HUES64 (cell line): ENCODE data around the gene ZNF329. TPM values are rescaled to one million over a fixed set of nuclear protein-coding genes. Genes with fewer than 3 reads are reported as not detected.

Source experiments
- H3K27ac ChIP-seq: 2 replicates; pipeline ENCODE4 v1.7.0; 2013; ENCODE audit warnings: low read depth, low read length, inconsistent platforms
- H3K27me3 ChIP-seq: 2 replicates; pipeline ENCODE4 v1.6.1; 2013; ENCODE audit warnings: mild to moderate bottlenecking, low read length; ENCODE audit not compliant: insufficient read depth
- H3K36me3 ChIP-seq: 2 replicates; pipeline ENCODE4 v1.6.1; 2013; ENCODE audit warnings: mild to moderate bottlenecking, low read length; ENCODE audit not compliant: insufficient read depth
- H3K4me1 ChIP-seq: 2 replicates; pipeline ENCODE4 v1.6.1; 2013; ENCODE audit warnings: mild to moderate bottlenecking, low read length, moderate library complexity; ENCODE audit not compliant: insufficient read depth
- H3K4me3 ChIP-seq: 2 replicates; pipeline ENCODE4 v1.5.1; 2013; ENCODE audit warnings: mild to moderate bottlenecking, low read length, moderate library complexity
- H3K9ac ChIP-seq: 2 replicates; pipeline ENCODE4 v1.6.1; 2013; ENCODE audit warnings: mild to moderate bottlenecking, low read depth, low read length
- H3K9me3 ChIP-seq: 2 replicates; pipeline ENCODE4 v1.6.1; 2013; ENCODE audit warnings: low read depth, low read length; ENCODE audit not compliant: insufficient read depth
- WGBS: fragments of 150-250, 120-280 bp; methylation state at CpG from one replicate; pipeline ENCODE4 v1.1.7; 2013; ENCODE audit warnings: missing lambda C conversion rate; 5-methylcytosine and 5-hydroxymethylcytosine counted together
- polyA plus RNA-seq, 2 experiments: library from polyadenylated mRNA; stranded (reverse); fragments of 50-300 nt; gene quantifications; one replicate each; pipeline ENCODE4 v1.2.3, GENCODE V29; 2013

ZNF329 gene
- polyA plus RNA-seq (2013, experiment 1 of 2): 6.1 TPM
- 8.6 TPM for polyA plus RNA-seq (2013, experiment 2 of 2)

GRCh38 chr19:58150328-58150921, at the start of gene ZNF329:
Gene ZNF329, minus strand, starts transcription at chr19:58150789. Its CDS starts 21,286 bp downstream, at chr19:58129503.
- peak within 1 kb of the TSS; percentile 97 for H3K4me3 ChIP-seq
- peak within 1 kb of the TSS; percentile 92 for H3K9ac ChIP-seq
- peak within 1 kb of the TSS; percentile 84 for H3K27ac ChIP-seq
- H3K36me3 ChIP-seq: no peaks in the 10 kb centered on the region
- no peaks in the 10 kb centered on the region; the same call in 1 of the 2 replicates for H3K4me1 ChIP-seq
- no peaks in the 10 kb centered on the region for H3K27me3 ChIP-seq
- WGBS: under 1% methylated on average over 62 of the region's 62 CpGs
- H3K9me3 ChIP-seq: peaks cover 26% of the 10 kb centered on the region

DNA sequence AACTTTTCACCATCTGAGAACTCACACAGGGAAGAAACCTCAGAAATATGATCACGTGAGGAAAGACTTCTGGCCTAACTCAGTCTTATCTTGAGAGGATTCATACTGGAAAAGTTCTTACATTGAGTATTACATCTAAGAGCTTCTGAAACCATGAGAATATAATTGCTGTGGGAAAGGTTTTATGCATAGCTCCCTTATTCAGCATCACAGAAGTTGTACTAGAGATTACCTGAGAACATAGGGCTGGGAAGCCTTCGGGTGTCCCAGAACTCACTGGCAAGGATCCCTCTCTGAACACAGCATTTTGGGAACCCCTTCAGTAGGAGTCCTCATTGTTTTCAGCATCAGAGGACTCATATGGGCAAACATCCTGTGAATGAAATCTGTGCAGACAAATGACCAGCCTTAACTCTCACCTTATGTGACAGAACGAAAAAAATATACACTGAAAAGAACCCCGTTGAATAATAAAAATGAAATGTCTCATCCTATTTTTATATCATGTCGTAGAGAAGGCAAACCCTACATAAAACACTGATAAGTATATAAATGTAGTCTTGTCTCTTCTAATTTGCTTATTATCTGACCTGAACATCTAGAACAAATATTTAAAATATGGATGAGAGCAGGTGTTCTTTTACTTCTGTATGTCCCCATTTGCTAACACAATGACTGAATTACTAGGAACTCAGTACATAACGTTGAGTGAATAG, 46.5 kb upstream of the ZNF329 start:
- H3K27ac ChIP-seq: no peak overlapping the region
- H3K9ac ChIP-seq: no peak overlapping the region
- H3K4me3 ChIP-seq: 0 out of 2 replicates have a peak overlapping the region, but pooled peaks have one; percentile 2
- H3K4me1 ChIP-seq: no peaks in the 10 kb centered on the region
- peaks cover 95% of the 10 kb centered on the region for H3K9me3 ChIP-seq
- H3K27me3 ChIP-seq: no peaks in the 10 kb centered on the region
- H3K36me3 ChIP-seq: peaks cover 89% of the 10 kb centered on the region
- WGBS: 63% methylated on average over 3 of the region's 6 CpGs

DNA sequence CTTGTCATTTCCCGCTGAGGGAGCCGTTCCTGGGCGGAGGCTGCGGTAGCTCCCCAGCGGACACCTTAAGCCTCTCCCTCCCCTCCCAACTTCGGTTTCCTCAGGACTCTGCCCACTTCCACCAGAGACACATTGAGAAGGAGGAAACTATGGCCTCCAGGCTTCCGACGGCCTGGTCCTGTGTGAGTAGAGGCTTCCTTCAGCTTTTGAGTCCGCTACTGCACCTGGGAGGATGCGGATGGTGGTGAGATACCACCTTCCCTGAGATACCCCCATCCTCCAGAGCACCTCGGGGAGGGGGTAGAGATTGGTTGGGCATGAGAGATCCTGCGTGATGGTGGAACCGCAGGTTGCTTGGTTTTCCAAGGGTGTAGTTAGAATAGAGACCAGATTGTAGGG, 33.2 kb upstream of the ZNF329 start:
- peaks cover 37% of the 10 kb centered on the region for H3K36me3 ChIP-seq
- H3K4me3 ChIP-seq: peak overlapping the region; percentile 75
- no peaks in the 10 kb centered on the region for H3K4me1 ChIP-seq
- peak overlapping the region; percentile 91; the same call in 1 of the 2 replicates for H3K27ac ChIP-seq
- H3K27me3 ChIP-seq: no peaks in the 10 kb centered on the region
- 18% methylated on average over 11 of the region's 13 CpGs for WGBS
- H3K9me3 ChIP-seq: peaks cover 60% of the 10 kb centered on the region; the same call in 1 of the 2 replicates
- peak overlapping the region; percentile 90 for H3K9ac ChIP-seq

GRCh38 chr19:58182989-58183816, 32.6 kb upstream of the ZNF329 start, which contains the start of gene ZNF274:
Gene ZNF274, plus strand, starts transcription at chr19:58183061. Its CDS starts 905 bp downstream, at chr19:58183966.
- H3K9me3 ChIP-seq: peaks cover 63% of the 10 kb centered on the region; the same call in 1 of the 2 replicates
- H3K27me3 ChIP-seq: no peaks in the 10 kb centered on the region
- H3K27ac ChIP-seq: peak within 1 kb of the TSS; percentile 91
- WGBS: under 1% methylated on average over 80 of the region's 80 CpGs
- H3K4me1 ChIP-seq: no peaks in the 10 kb centered on the region
- H3K36me3 ChIP-seq: peaks cover 34% of the 10 kb centered on the region
- H3K9ac ChIP-seq: peak within 1 kb of the TSS; percentile 90
- peak within 1 kb of the TSS; percentile 75 for H3K4me3 ChIP-seq

- H3K4me3 ChIP-seq: peak overlapping the region; percentile 75
- H3K9me3 ChIP-seq: peaks cover 62% of the 10 kb centered on the region; the same call in 1 of the 2 replicates
- H3K36me3 ChIP-seq: peaks cover 28% of the 10 kb centered on the region
- 22% methylated on average over 17 of the region's 17 CpGs for WGBS
- H3K4me1 ChIP-seq: no peaks in the 10 kb centered on the region
- no peak overlapping the region for H3K9ac ChIP-seq
- H3K27ac ChIP-seq: no peak overlapping the region; the same call in 1 of the 2 replicates
- H3K27me3 ChIP-seq: no peaks in the 10 kb centered on the region
Observed at GRCh38 chr19:58182577-58182988, 32.0 kb upstream of the ZNF329 start.

DNA sequence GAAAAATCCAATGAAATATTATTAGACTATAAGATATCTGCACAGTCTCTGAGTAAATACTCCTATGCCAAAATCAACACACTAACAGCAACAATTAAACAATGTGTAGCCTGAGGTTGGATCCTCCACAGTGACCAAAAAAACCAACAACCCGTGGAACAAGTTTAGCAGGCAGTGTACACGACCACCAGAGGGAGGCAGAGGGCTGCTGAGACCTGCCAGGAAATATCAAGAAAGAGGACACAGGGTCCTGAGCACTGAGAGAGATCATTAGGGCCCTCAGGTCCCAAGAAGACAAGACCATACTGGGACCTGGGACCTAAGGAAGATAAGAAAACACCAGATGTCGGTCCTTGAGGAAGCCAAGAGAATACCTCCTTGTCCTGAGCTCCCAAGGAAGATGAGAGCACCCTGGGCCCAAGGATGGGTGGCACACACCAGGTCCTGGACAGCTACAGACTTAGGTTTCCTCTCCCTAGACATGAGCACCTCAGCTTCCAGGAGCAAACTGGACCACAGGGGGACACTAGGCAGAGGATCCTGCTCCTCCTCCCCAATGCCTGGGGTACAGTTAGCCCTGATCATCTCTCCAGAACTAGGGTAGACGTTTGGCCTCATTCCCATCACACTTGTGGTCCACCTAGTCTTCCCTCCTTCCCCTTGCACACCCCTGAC, 31.4 kb upstream of the ZNF329 start:
- peaks cover 58% of the 10 kb centered on the region; the same call in 1 of the 2 replicates for H3K9me3 ChIP-seq
- no peak overlapping the region for H3K9ac ChIP-seq
- WGBS: 69% methylated on average over 4 of the region's 4 CpGs
- H3K27me3 ChIP-seq: no peaks in the 10 kb centered on the region
- H3K4me3 ChIP-seq: peak overlapping the region; percentile 75
- H3K36me3 ChIP-seq: peaks cover 23% of the 10 kb centered on the region
- no peak overlapping the region for H3K27ac ChIP-seq
- H3K4me1 ChIP-seq: no peaks in the 10 kb centered on the region

DNA sequence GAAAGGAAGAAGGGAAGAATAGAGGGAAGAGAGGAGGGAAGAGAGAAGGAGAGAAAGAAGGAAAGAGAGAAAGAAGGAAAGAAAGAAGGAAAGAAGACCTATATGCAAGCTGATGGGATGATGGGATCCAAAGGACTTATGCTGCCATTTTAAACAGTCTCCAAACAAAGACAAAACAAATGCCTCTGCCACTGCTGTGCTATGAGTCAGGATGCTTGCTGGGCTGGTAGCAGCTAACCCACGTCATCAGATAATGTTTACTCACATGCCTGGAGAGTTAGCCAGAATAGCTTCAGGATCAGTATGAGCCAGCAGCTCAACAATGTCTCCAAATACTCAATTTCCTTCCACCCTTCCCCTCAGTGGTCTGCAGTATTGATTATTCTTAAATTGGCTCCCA, 20.3 kb upstream of the ZNF329 start:
- peaks cover 63% of the 10 kb centered on the region for H3K9me3 ChIP-seq
- no peak overlapping the region for H3K27ac ChIP-seq
- 43% methylated on average over 1 of the region's 1 CpG for WGBS
- no peak overlapping the region for H3K4me3 ChIP-seq
- no peaks in the 10 kb centered on the region for H3K27me3 ChIP-seq
- H3K9ac ChIP-seq: no peak overlapping the region
- H3K36me3 ChIP-seq: no peaks in the 10 kb centered on the region
- H3K4me1 ChIP-seq: no peaks in the 10 kb centered on the region

- peaks cover 66% of the 10 kb centered on the region for H3K9me3 ChIP-seq
- no peak overlapping the region for H3K4me3 ChIP-seq
- H3K9ac ChIP-seq: no peak overlapping the region
- H3K27me3 ChIP-seq: no peaks in the 10 kb centered on the region
- H3K27ac ChIP-seq: no peak overlapping the region
- no peaks in the 10 kb centered on the region for H3K36me3 ChIP-seq
- WGBS: 66% methylated on average over 4 of the region's 4 CpGs
- H3K4me1 ChIP-seq: no peaks in the 10 kb centered on the region
Observed at GRCh38 chr19:58166708-58167280, 16.2 kb upstream of the ZNF329 start.

DNA sequence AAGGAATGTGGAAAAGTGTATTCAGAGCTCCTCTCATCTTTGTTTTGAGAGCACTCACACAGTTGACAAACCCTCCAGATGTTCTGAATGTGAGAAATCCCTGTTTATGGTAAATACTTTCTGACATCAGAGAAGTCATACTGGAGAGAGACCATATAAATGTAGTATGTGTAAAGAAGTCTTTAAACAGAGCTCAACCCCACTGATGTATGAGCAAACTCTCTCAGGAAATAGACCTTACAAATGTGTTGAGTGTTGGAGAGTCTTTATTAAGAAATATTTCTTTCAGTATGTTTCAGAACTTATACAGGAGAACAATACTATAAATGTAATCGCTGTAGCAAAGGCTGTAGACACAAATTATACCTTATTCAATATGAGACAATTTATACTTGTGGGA, 15.7 kb upstream of the ZNF329 start:
- Histone ChIP-seq H3K36me3 (no peaks in the 10 kb centered on the region), H3K9me3 (peaks cover 67% of the 10 kb centered on the region), H3K4me3 (no peak overlapping the region), H3K27me3 (no peaks in the 10 kb centered on the region), H3K4me1 (no peaks in the 10 kb centered on the region), H3K9ac (no peak overlapping the region), H3K27ac (no peak overlapping the region)
- WGBS: no CpG with 5 or more reads among the region's 1 CpG

- H3K36me3 ChIP-seq: no peaks in the 10 kb centered on the region
- no peak overlapping the region for H3K4me3 ChIP-seq
- no peak overlapping the region for H3K9ac ChIP-seq
- H3K9me3 ChIP-seq: peaks cover 11% of the 10 kb centered on the region; the same call in 1 of the 2 replicates
- WGBS: 93% methylated on average over 53 of the region's 53 CpGs
- no peaks in the 10 kb centered on the region for H3K27me3 ChIP-seq
- no peaks in the 10 kb centered on the region; the same call in 1 of the 2 replicates for H3K4me1 ChIP-seq
- no peak overlapping the region for H3K27ac ChIP-seq
Observed at GRCh38 chr19:58157045-58157728, 6.6 kb upstream of the ZNF329 start.
